Lower leg skin (tissue), 4 donors: Measurements from ENCODE around the gene LHB. TPM values are rescaled to one million over a fixed set of nuclear protein-coding genes. Genes with fewer than 3 reads are reported as not detected.
"Not testable (repeated sequence)": the region's sequence is repeated elsewhere in the genome, so short reads cannot be mapped to it uniquely, and the experiment has no call there.

Experiments
- DNase-seq, 2 donors: peaks; one replicate each; pipeline ENCODE4 v3.0.0-alpha.2; 2019; ENCODE audit warnings: low spot score in 2 of 2
- H3K4me3 ChIP-seq: fragments of 200-600 bp; sonication (generic); 2 replicates; pipeline ENCODE4 v1.5.1; 2017; ENCODE audit warnings: mild to moderate bottlenecking, low read depth; ENCODE audit not compliant: poor library complexity, severe bottlenecking
- CTCF ChIP-seq, 3 donors: fragments of 450-650 bp; IDR thresholded peaks; one replicate each; pipeline ENCODE4 v1.5.1; 2016; ENCODE audit warnings: antibody characterized with exemption in 3 of 3, mild to moderate bottlenecking in 3 of 3, moderate library complexity in 2 of 3
- POLR2A ChIP-seq, 2 donors: fragments of 450-650 bp; IDR thresholded peaks; one replicate each; pipeline ENCODE4 v1.6.1; 2016 to 2017; ENCODE audit warnings: antibody characterized with exemption in 2 of 2, mild to moderate bottlenecking in 1 of 2, moderate library complexity in 1 of 2
- WGBS, 2 donors: methylation state at CpG; one replicate each; pipeline ENCODE4 v1.1.5; 2018; 5-methylcytosine and 5-hydroxymethylcytosine counted together
- intact Hi-C: fragments of 100-400 bp; cut with DNase I; formaldehyde crosslinking; loops from one replicate; pipeline ENCODE4 v1.15.0; 2023; ENCODE audit warnings: low total_unique reads
- total RNA-seq, 4 donors: library from RNA; depleted of rRNA; stranded (reverse); fragments of >200 nt; gene quantifications; one replicate each; pipeline ENCODE4 v1.1.0, GENCODE V29; 2016

Gene LHB
- total RNA-seq, 4 donors from 2014 or later: 1.2 to 4.2 (median 1.8) TPM; not detected in 1

GRCh38 chr19:49024233-49024632 is 7.3 kb upstream of the LHB start, which contains the start of gene CGB3:
Gene CGB3, minus strand, starts transcription at chr19:49024333. Its CDS starts 362 bp downstream, at chr19:49023971.
- DNase-seq, H3K4me3 ChIP-seq, intact Hi-C loops: not testable (repeated sequence)
- WGBS, 2 donors: 70 to 73% methylated on average over 13 to 14 of the region's 15 CpGs

- no peak for DNase-seq
- H3K4me3 ChIP-seq: no peak overlapping the region
- no peak for TF ChIP-seq CTCF (IDR thresholded peaks at IDR 0.05)
- TF ChIP-seq POLR2A (IDR thresholded peaks at IDR 0.05): no peak
- WGBS, 2 donors: 94 to 96% methylated on average over 9 of the region's 9 CpGs
- intact Hi-C loops: no loop called here
These were observed 5.2 kb upstream of the LHB start for GRCh38 chr19:49022116-49022515.

GRCh38 chr19:49020931-49021895 is 4.3 kb upstream of the LHB start:
- TF ChIP-seq POLR2A (IDR thresholded peaks at IDR 0.05) (no peak), CTCF (IDR thresholded peaks at IDR 0.05) (no peak)
- no peak for DNase-seq
- WGBS, 2 donors: 41% methylated on average over 16 of the region's 16 CpGs
- H3K4me3 ChIP-seq: no peak overlapping the region
- intact Hi-C loops: no loop called here

- WGBS, 2 donors: 66 to 70% methylated on average over 11 of the region's 11 CpGs
- intact Hi-C loops: no loop called here
- TF ChIP-seq CTCF (IDR thresholded peaks at IDR 0.05): no peak
- no peak for TF ChIP-seq POLR2A (IDR thresholded peaks at IDR 0.05)
- H3K4me3 ChIP-seq: no peak overlapping the region
- no peak for DNase-seq
These were observed 3.5 kb upstream of the LHB start for GRCh38 chr19:49020342-49020741.

DNA sequence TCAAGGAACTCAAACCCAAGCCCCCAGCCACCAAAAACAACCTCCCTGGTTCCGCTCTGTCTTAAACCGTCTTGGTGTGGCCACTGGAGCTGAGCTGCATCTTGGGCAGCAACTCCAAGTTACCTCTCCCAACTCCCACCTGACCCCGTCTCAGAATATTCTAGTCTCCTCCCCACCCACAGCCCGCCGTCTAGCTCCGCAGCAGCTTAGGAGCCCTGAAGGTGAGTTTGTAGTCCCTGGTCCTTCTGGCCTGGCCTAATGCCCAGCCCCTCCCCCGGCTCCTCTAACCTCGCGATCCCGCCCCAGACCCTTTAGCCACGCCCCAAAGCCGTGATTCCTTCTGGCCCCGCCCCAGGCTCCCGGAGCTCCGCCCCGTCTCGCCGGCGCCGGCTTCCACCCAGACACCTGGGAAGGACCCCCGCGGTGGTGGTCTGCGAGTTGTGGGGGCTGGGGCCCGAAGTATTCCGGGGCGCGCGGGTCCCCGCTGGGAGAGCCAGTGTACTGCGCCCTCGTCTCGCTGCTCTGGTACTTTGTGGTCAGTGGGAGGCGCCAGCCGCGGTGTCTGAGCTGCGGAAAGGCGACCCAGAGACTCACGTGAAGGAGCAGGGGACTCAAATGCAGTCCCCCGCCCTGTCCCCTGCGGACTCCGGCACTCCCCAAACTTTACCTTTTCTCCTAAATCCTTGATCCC is 2.5 kb upstream of the LHB start:
- 13 to 29% methylated on average over 36 to 41 of the region's 41 CpGs for WGBS, 2 donors
- TF ChIP-seq CTCF (IDR thresholded peaks at IDR 0.05) (no peak), POLR2A (IDR thresholded peaks at IDR 0.05) (no peak)
- peak; percentile 62 to 93 for DNase-seq
- intact Hi-C loops: no loop called here
- H3K4me3 ChIP-seq: peak overlapping the region; percentile 7

GRCh38 chr19:49018388-49019241 is 1.7 kb upstream of the LHB start:
- WGBS, 2 donors: 1 to 6% methylated on average over 42 to 50 of the region's 50 CpGs
- DNase-seq, intact Hi-C loops: not testable (repeated sequence)
- peak overlapping the region; percentile 3 for H3K4me3 ChIP-seq
